ENCODE measurements around the gene CSNK1A1. TPM values are rescaled to one million over a fixed set of nuclear protein-coding genes. Genes with fewer than 3 reads are reported as not detected.

Gene CSNK1A1
- total and polyA plus RNA-seq, 2 of the 4 experiments (the other 2 are of a cell fraction), result 140 to 419 TPM

GRCh38 chr5:149481485-149481884 is 69.8 kb downstream of the CSNK1A1 start:
- 80% methylated on average over 2 of the region's 4 CpGs; no CpG with 5 or more reads in 1 of the 2 experiments for WGBS, 2 experiments (ENCODE audit: extremely low coverage in 2 of 2, insufficient read length in 1 of 2)
- POLR2A ChIA-PET (ENCODE audit: unreplicated experiment), result no interaction called here
- H3K4ac ChIP-seq (ENCODE audit: low read depth, low read length), result no peak overlapping the region
- no peak overlapping the region for H3K4me3 ChIP-seq (ENCODE audit: insufficient read depth, low read depth, low read length)
- ATAC-seq (ENCODE audit: low read depth) (no peak), DNase-seq (no peak)
- H4K8ac ChIP-seq (ENCODE audit: low read depth in 2 of 2, low read length in 2 of 2), result no peak overlapping the region
- peak overlapping the region; percentile 0; the same call in 1 of the 2 replicates for H4K91ac ChIP-seq (ENCODE audit: insufficient read depth, low read depth, low read length)
- no peak overlapping the region; the same call in 1 of the 2 replicates for H3K23ac ChIP-seq (ENCODE audit: low read depth, low read length)
- no peaks in the 10 kb centered on the region for H3K9me1 ChIP-seq (ENCODE audit: insufficient read depth, low read length)
- in situ Hi-C loops (cut with MboI; ENCODE audit: low sequenced_read_pairs) (no loop called here), intact Hi-C loops (cut with micrococcal nuclease) (loop anchor here (1.0 kb wide), 1 partner anchor 28 kb away; no protein-coding TSS in a partner anchor), dilution Hi-C loops (cut with HindIII; ENCODE audit: low sequenced_read_pairs, unreplicated experiment) (no loop called here)
- no peak overlapping the region for H4K5ac ChIP-seq (ENCODE audit: low read depth, low read length)
- no peak overlapping the region for H3K9ac ChIP-seq (ENCODE audit: low read depth, low read length)
- no peaks in the 10 kb centered on the region for H3K27me3 ChIP-seq (ENCODE audit: control insufficient read depth, insufficient read depth, low read length)
- H3K27ac ChIP-seq (ENCODE audit: insufficient read depth, low read length), result no peak overlapping the region
- no peak overlapping the region for H2AK9ac ChIP-seq (replicated peaks; ENCODE audit: low read depth, low read length, poor library complexity)
- no peak overlapping the region for H3K4me2 ChIP-seq (ENCODE audit: low read depth, low read length)
- peak overlapping the region; percentile 15 for H2BK5ac ChIP-seq (ENCODE audit: low read depth, low read length, poor library complexity, severe bottlenecking)
- no peak overlapping the region for H2AFZ ChIP-seq (replicated peaks; ENCODE audit: low read length, poor library complexity)
- H2BK120ac ChIP-seq (ENCODE audit: low read depth, low read length), result 0 out of 2 replicates have a peak overlapping the region, but pooled peaks have one; percentile 21
- H3K18ac ChIP-seq (ENCODE audit: low read depth, low read length), result no peak overlapping the region; the same call in 1 of the 2 replicates
- no peaks in the 10 kb centered on the region for H3K9me3 ChIP-seq (ENCODE audit: control insufficient read depth, insufficient read depth, low read length)
- H4K20me1 ChIP-seq (ENCODE audit: insufficient read depth, low read length), result peaks cover 10% of the 10 kb centered on the region
- peaks cover 2 to 3% of the 10 kb centered on the region in 2 experiments; a peak in 1 of 4 replicates for H3K79me1 ChIP-seq (ENCODE audit: low read depth in 1 of 2, low read length in 2 of 2)
- H2BK15ac ChIP-seq (ENCODE audit: low read depth, low read length), result 0 out of 3 replicates have a peak overlapping the region, but pooled peaks have one; percentile 9
- TF ChIP-seq SMC3 (IDR thresholded peaks at IDR 0.05; ENCODE audit: low read depth, low read length), result no peak
- no peak for TF ChIP-seq RFX5 (IDR thresholded peaks at IDR 0.05; ENCODE audit: low read depth, low read length)
- TF ChIP-seq, protein P1, sequence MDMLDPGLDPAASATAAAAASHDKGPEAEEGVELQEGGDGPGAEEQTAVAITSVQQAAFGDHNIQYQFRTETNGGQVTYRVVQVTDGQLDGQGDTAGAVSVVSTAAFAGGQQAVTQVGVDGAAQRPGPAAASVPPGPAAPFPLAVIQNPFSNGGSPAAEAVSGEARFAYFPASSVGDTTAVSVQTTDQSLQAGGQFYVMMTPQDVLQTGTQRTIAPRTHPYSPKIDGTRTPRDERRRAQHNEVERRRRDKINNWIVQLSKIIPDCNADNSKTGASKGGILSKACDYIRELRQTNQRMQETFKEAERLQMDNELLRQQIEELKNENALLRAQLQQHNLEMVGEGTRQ (IDR thresholded peaks at IDR 0.05; ENCODE audit: low read depth, low read length), result no peak
- TF ChIP-seq RAD21 (IDR thresholded peaks at IDR 0.05; ENCODE audit: low read length), result no peak
- TF ChIP-seq BHLHE40 (IDR thresholded peaks at IDR 0.05; ENCODE audit: low read depth, low read length), result no peak
- no peak for TF ChIP-seq CTCF (conservative IDR thresholded peaks at IDR 0.05; ENCODE audit: low read depth, low read length)
- H3K14ac ChIP-seq (replicated peaks; ENCODE audit: low read depth, low read length), result no peak overlapping the region
- no peaks in the 10 kb centered on the region for H3K36me3 ChIP-seq (ENCODE audit: control insufficient read depth, insufficient read depth, low read length)
- peaks cover 19% of the 10 kb centered on the region for H3K4me1 ChIP-seq (ENCODE audit: control insufficient read depth, insufficient read depth, low read length)
- BruUV-seq (replicated peaks), result no TSS peak
- CTCF ChIA-PET, result interaction anchor here (1.3 kb wide), 1 partner anchor 83 kb away, joined by 3 read pairs; no protein-coding TSS in a partner anchor
- H2BK20ac ChIP-seq (ENCODE audit: low read depth, low read length), result no peak overlapping the region
- 0 out of 2 replicates have a peak overlapping the region, but pooled peaks have one; percentile 4 for H2AK5ac ChIP-seq (ENCODE audit: low read depth, low read length)
- no peak overlapping the region for H3K56ac ChIP-seq (ENCODE audit: extremely low read depth, insufficient read depth, low read length)
